Measurements from ENCODE around the gene TTC28.

GRCh38 chr22:28029956-28030355 lies 649.7 kb downstream of the TTC28 start:
- no peak for TF ChIP-seq CTCF (IDR thresholded peaks at IDR 0.05; ENCODE audit: insufficient read depth, low read length, poor library complexity, severe bottlenecking)
- TF ChIP-seq EZH2phosphoT487 (conservative IDR thresholded peaks at IDR 0.05; ENCODE audit: low read length), result no peak

Measured in SU-DHL-6 (cell line).